Pericardium fibroblast (primary cell): ENCODE data around the gene ASGR1. TPM values are rescaled to one million over a fixed set of nuclear protein-coding genes. Genes with fewer than 3 reads are reported as not detected.

ENCODE experiments used
- total RNA-seq: library from RNA; depleted of rRNA; stranded (reverse); fragments of >200 nt; gene quantifications from 2 replicates; pipeline ENCODE4 v1.2.3, GENCODE V29; 2015

The ASGR1 gene
- 0.35 and 0.85 TPM in 2 replicates for total RNA-seq

GRCh38 chr17:7179317-7180254 lies at the start of gene ASGR1:
Gene ASGR1, minus strand, starts transcription at chr17:7179370. Its CDS starts 807 bp downstream, at chr17:7178563.

GRCh38 chr17:7219812-7220592 lies 40.8 kb upstream of the ASGR1 start, which contains the start of the genes ACADVL and DLG4:
Gene ACADVL, plus strand, starts transcription at chr17:7219938. Its CDS starts 47 bp downstream, at chr17:7219985.
Gene DLG4, minus strand, starts transcription at chr17:7219836.

Other genes starting within 250 kb of the ASGR1 start
- gene ALOX12, start 183.3 kb downstream of the ASGR1 start, total RNA-seq: not detected in 2 replicates
- gene RNASEK, start 166.7 kb downstream of the ASGR1 start, total RNA-seq: 263 and 289 TPM in 2 replicates
- gene BCL6B, start 156.3 kb downstream of the ASGR1 start, total RNA-seq: 0.35 and 2.2 TPM in 2 replicates
- gene SLC16A13, start 143.4 kb downstream of the ASGR1 start, total RNA-seq: 0.17 and 1.2 TPM in 2 replicates
- gene SLC16A11, start 135.3 kb downstream of the ASGR1 start, total RNA-seq: 0.60 TPM in 1 of 2 replicates, not detected in the other
- not detected in 2 replicates for gene CLEC10A, start 99.1 kb downstream of the ASGR1 start, total RNA-seq
- not detected in 2 replicates for gene ASGR2, start 64.5 kb downstream of the ASGR1 start, total RNA-seq
- 8.5 and 13.6 TPM in 2 replicates for gene DLG4, start 40.5 kb upstream of the ASGR1 start, total RNA-seq
- 194 and 234 TPM in 2 replicates for gene ACADVL, start 40.6 kb upstream of the ASGR1 start, total RNA-seq
- 61.8 and 63.7 TPM in 2 replicates for gene DVL2, start 55.1 kb upstream of the ASGR1 start, total RNA-seq
- 37.1 and 52.7 TPM in 2 replicates for gene PHF23, start 60.1 kb upstream of the ASGR1 start, total RNA-seq
- gene GABARAP, start 63.1 kb upstream of the ASGR1 start, total RNA-seq: 916 and 1,059 TPM in 2 replicates
- 56.2 and 97.6 TPM in 2 replicates for gene CTDNEP1, start 72.4 kb upstream of the ASGR1 start, total RNA-seq
- 24.4 and 27.7 TPM in 2 replicates for gene ELP5, start 72.8 kb upstream of the ASGR1 start, total RNA-seq
- 0.17 and 1.3 TPM in 2 replicates for gene CLDN7, start 83.1 kb upstream of the ASGR1 start, total RNA-seq
- gene SLC2A4, start 102.3 kb upstream of the ASGR1 start, total RNA-seq: 0.23 TPM in 1 of 2 replicates, not detected in the other
- gene YBX2, start 115.3 kb upstream of the ASGR1 start, total RNA-seq: 0.60 TPM in 1 of 2 replicates, not detected in the other
- gene EIF5A, start 128.3 kb upstream of the ASGR1 start, total RNA-seq: 327 and 351 TPM in 2 replicates
- 65.2 and 92.2 TPM in 2 replicates for gene GPS2, start 136.0 kb upstream of the ASGR1 start, total RNA-seq
- gene NEURL4, start 150.0 kb upstream of the ASGR1 start, total RNA-seq: 8.9 and 13.0 TPM in 2 replicates
- 0.34 TPM in 1 of 2 replicates, not detected in the other for gene ACAP1, start 157.2 kb upstream of the ASGR1 start, total RNA-seq
- gene KCTD11, start 172.8 kb upstream of the ASGR1 start, total RNA-seq: 17.2 and 24.3 TPM in 2 replicates
- gene TMEM95, start 175.8 kb upstream of the ASGR1 start, total RNA-seq: not detected in 2 replicates
- gene TNK1, start 201.7 kb upstream of the ASGR1 start, total RNA-seq: 0.09 and 0.47 TPM in 2 replicates
- 45.7 and 72.9 TPM in 2 replicates for gene PLSCR3, start 215.2 kb upstream of the ASGR1 start, total RNA-seq
- gene TMEM256, start 224.7 kb upstream of the ASGR1 start, total RNA-seq: 83.2 and 132 TPM in 2 replicates
- 13.5 and 18.6 TPM in 2 replicates for gene NLGN2, start 228.5 kb upstream of the ASGR1 start, total RNA-seq
- gene SPEM1, start 241.0 kb upstream of the ASGR1 start, total RNA-seq: not detected in 2 replicates
- gene SPEM2, start 246.2 kb upstream of the ASGR1 start, total RNA-seq: not detected in 2 replicates
- gene SPEM3, start 249.5 kb upstream of the ASGR1 start, total RNA-seq: not detected in 2 replicates